Amygdala (tissue), 56 donors: ENCODE data around the gene PIGX.

ENCODE experiments used
- DNase-seq, 56 donors: peaks; one replicate each; lab custom pipeline; 2025; lab: John Stamatoyannopoulos, UW

Gene PIGX

DNA sequence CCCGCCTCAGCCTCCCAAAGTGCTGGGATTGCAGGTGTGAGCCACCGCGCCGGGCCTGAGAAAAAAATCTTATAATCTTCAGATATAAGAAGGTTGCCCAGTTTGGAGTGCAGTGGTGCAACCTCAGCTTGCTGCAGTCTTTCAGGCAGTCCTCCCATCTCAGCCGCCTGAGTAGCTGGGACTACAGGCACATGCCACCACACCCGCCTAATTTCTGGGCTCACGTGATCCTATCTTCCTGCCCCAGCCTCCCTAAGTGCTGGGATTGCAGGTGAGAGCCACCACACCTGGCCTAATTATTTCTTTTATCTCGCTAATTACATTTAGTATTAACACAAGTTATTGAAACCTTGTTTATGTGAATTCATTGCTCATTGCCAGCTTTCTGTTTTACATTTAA, 41.0 kb downstream of the PIGX start:
- no peak for DNase-seq

GRCh38 chr3:196754091-196754981, 42.2 kb downstream of the PIGX start:
- DNase-seq: no peak

DNA sequence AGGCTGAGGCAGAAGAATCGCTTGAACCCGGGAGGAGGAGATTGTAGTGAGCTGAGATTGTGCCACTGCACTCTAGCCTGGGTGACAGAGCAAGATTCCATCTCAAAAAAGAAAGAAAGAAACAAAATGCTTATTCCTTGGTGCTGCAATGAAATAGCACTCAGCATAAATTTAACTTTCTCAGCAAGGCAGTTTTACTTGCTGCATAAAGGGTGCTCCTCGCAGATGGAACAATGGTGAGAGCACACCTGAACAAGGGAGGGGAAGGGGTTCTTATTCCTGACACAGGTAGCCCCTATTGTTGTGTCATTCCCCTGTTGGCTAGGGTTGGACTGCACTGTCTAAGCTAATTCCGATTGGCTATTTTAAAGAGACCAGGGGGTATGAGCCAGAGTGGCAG, 44.6 kb downstream of the PIGX start:
- DNase-seq: no peak

DNA sequence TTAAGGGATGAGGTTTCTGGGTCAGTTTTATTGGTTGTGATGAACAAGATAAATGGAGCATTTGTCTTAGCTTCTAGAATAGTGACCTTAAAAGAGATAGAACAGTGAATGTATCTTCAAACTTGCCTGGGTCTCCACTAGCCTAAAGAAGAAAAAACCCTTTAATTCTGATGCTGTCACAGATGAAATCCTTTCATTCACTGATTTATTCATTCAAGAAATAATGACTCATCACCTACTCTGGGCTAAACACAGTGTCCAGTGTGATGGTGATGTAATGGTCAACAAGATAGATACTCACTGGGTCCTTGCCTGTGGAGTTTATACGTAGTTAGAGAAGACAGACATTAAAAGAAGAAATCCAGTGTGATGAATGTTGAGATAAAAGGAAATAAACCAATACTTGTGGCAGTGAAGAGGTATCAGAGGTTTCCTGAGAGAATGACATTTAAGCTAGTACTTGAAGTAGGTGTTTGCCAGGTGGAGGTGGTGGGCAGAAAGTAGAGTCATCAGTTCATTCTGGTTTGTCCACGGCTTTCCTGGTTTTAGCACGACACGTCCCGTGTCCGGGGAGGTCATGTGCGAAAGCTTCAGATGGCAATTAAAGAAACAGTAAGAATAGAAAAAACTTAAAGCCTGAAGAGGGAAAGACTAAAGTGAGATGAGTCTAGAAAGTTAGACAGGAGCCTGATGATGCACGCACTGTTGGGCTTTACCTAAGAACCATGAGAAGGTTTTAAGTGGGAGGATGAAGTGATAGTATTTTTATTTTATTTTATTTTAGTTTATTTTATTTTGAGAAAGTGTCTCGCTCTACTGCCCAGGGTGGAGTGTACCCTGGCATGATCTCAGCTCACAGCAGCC, 45.9 kb downstream of the PIGX start:
- DNase-seq: peak in 3 of 56 donors; percentile 2 to 57 (median 2)

DNA sequence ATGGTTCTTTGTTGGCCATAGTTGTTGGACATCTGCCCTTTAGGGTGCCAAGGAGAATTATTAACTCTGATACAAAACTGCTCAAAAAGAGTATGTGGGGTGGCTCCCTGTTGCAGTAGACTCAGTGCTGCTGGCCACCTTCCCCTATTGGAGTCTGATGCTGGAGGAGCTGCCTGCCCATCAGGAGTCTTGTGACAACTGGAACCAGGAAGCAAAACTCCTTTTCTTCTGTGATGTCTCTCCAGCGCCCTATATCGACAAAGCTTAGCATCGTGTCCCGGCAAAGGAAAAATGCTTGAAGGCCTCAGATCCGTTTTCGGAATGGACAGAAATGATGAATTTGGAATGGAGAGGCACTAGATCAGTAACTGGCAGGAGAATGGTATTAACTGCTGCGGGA, 51.0 kb downstream of the PIGX start:
- peak in 12 of 56 donors; percentile 6 to 47 (median 24) for DNase-seq

DNA sequence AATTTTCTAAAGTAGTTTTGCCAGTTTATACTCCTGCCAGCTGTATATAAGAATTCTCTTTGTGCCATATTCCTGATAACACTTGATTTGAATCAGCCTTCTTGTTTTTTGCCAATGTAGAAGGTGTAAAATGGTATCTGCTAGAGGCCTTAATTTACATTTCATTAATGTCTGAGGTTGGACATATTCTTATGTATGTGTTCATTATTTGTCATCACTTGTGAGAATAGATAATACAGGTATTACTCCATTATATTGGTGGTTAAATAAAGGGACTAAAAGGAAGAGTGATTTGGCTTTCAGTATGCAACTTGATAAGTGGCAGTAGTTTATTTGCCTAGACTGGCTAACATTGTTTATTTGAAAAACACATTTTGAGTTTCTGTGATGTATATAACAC, 53.3 kb downstream of the PIGX start:
- DNase-seq: no peak

- no peak for DNase-seq
Measured at GRCh38 chr3:196771067-196771466, 58.9 kb downstream of the PIGX start.

DNA sequence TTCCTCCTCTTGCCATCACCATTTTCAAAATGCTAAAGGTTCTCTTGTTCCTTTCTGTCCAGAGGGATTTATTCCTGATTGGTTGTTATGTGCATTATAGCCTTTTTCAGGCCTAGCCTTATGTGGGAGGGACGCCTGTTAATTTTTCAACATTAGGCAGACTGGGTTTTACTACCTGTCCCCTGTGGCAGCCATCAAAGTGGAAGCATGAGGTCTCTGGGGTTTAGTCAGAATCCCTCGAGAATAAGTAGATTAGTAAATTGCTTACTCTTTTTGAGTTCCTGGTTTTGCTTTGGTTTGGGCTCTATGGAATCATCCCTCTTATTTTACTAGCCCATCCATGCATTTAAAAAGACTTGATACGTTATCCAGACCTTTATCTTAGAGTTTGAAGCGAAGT, 59.9 kb downstream of the PIGX start:
- no peak for DNase-seq

GRCh38 chr3:196772897-196773296, 60.7 kb downstream of the PIGX start:
- peak in 9 of 56 donors; percentile 3 to 52 (median 26) for DNase-seq

GRCh38 chr3:196774191-196774820, 62.1 kb downstream of the PIGX start:
- DNase-seq: no peak

- no peak for DNase-seq
Measured at GRCh38 chr3:196774848-196775422, 62.8 kb downstream of the PIGX start.

DNA sequence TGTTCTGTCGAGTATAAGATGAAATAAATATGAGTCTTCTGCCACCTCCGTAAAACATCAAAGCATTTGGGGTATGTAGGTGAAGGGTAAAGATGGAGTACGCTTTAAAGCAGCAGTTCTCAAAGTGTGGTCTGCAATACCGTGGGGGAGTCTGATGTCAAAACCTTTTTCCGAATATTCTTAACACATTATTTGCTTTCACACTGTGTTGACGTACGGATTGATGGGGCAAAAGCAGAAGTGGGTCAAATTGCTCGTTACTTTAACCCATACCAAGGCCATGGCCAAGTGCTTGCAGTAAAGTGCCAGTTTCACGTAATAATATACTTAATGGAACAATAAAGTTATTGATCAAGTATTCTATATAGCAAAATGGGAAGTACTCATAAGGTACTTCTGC, 63.8 kb downstream of the PIGX start:
- no peak for DNase-seq

GRCh38 chr3:196777836-196778235, 65.7 kb downstream of the PIGX start:
- no peak for DNase-seq

GRCh38 chr3:196778755-196779154, 66.6 kb downstream of the PIGX start:
- DNase-seq: no peak

DNA sequence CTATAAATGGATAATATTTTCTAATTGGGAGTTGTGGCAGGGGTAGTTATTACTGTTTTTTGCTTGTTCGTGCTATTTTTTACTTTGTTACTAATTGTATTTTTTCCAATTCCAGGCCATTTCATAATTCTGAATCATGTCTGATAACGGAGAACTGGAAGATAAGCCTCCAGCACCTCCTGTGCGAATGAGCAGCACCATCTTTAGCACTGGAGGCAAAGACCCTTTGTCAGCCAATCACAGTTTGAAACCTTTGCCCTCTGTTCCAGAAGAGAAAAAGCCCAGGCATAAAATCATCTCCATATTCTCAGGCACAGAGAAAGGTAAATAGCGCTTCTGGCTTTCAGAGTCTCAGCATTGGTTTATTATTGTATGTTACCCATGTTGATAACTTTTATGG, 70.3 kb downstream of the PIGX start:
- no peak for DNase-seq
